Stimulated activated naive CD8-positive, alpha-beta T cell treated with anti-CD3 and anti-CD28 coated beads, Interleukin-15, Interleukin-2, amounts not matched to agents 100 U/mL and 50 U/mL, for 24 hours (primary cell): ENCODE results near the gene MYH2.
"Not testable (repeated sequence)": the region's sequence is repeated elsewhere in the genome, so short reads cannot be mapped to it uniquely, and the experiment has no call there.

Source experiments
- ATAC-seq: fragments of 150-1000 bp; cut with Tn5 transposase; one replicate; pipeline ENCODE4 v1.10.0; 2021
- DNase-seq: peaks from one replicate; pipeline ENCODE4 v3.0.0; 2021

MYH2 gene

DNA sequence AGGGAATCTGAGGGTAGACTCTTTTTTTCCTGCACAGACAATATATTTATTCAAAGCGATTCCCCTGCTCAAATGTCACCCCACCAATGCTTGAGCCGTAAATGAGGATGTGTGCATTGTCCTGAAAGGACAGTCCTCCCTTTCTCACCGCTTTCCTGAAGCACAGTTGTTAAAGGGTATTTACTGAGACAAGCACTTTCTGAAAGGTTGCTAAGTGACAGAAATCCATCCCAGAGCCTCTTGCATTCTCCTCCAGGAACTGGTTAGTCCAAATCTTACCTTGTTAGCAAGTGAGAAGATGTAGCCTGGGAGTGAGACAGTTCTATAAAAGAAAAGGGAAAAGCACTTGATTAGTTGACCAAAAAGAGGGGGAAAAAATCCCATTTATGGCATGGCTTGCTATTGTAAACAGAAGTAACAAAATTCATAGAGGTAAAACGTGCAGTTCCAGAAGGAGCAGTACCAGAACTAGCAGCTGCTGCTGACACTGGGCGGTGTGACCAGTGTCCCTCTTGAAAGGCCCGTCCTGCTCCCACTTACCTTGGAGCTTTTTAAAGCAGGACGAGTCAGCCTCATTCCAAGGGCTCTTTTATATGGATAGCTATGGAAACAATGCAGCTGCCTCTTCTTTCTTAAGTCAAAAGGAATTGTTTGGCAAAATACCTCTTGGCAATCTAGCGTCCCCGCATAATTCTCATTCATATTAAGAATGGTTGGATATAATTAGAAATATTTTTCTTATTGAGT lies at the start of gene MYH2:
Gene MYH2, minus strand, starts transcription at position 563 of the 747 bp plus-strand sequence. CDS start 1,738 bp downstream, outside the sequence.
- no peak for ATAC-seq
- DNase-seq = no peak

DNA sequence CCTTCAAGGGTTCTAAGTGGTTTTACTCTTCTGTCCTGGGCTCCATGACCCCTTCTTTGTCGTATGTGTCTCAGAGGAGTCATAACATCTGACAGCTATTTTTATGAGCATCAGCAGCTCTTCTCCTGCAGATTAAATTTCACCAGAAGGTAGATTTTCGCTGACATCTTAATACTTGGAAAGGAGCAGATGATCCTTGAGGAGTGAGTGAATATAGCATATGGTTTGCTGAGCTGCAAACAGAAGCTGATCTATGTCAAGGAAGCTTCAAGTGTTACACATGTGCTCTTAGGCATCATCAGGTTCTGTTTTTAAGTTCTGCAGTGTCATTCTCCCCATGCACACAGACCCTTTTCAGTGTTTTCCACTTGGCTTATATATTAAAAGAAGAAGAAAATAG lies 49.2 kb upstream of the MYH2 start:
- DNase-seq = no peak
- no peak for ATAC-seq

DNA sequence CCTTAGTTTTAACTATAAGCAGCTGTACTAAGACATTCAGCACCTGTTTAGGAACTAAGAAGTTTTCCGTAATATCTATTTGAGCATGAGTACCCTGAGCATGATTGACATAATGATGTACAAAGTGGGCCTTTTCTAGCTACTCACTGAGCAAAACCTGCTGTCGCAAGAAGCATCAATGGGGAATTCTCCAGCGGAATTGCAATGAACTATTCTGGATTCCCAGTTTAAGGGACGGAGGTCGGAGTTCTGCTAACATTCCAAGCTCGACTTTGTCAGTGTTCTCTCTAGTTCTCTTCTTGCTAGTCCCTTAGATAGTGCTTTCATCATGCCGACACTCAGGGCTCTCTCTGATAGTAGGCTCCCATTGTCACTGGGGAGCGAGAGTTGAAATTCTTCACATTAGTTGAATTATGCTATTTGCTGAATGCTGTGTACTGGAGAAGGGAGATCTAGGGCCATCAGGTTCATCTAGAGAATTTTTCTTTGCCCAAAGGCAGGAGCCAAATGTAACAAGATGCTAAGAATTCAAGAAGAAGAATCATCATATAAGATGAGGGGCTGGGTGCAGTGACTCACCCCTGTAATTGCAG lies 40.2 kb upstream of the MYH2 start:
- no peak for DNase-seq
- no peak for ATAC-seq

DNA sequence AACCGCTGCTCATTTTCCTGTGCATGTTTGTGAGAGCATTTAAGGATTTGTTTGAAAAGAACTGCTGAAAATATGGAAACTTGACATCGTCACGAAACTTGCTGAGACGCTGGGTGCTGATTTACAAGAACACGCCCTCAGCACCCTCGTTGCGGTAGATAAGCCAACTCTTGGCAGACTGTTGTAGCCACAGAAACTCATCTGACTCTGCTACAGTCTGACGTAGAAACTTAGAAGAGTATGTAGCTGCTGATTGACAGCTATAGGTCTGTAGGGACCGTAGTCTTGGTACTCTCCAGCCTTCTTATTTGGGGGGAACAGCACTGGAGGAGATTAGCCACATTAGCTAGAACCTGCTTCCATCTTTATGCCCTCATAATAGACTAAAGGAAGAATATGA lies 36.1 kb upstream of the MYH2 start:
- no peak for DNase-seq
- ATAC-seq = no peak

DNA sequence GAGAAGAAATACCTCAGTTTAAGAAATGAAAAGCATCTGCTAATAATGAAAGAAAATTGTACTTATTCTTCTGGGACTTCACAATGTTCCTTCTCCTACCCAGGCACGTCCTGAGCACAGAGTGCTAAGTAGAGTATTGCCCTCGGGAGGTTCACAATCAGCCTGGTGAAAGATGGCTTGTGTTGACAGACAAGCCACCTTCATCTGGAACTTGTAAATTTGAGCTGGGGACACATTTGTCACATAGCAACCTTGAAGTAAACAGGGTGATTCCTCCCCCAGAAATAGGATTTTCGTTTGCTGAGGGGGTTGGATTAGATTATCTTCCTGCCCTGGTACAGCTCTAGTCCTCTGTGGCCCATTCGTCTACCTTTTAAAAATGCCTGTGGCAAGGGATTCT lies 34.4 kb upstream of the MYH2 start:
- DNase-seq (no peak), ATAC-seq (no peak)

DNA sequence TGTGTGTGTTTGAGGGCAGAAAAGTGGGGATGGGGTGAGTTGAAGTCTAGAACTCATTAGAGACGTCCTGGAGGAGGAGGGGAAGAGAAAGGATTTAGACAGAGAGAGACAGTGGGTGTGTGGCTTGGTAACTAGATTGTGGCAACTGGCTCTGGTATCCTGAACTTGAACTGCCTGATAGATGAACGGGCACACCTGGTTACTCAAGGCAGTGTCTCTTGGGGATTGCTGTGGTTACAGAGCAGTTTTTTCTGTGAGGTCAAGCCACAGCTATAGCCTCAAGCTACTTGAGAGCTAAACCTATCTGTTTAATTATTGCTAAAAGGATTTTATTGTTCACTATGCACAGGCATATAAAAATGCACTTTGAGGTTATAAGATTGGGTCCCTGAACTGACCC lies 29.8 kb upstream of the MYH2 start:
- DNase-seq = no peak
- no peak for ATAC-seq

DNA sequence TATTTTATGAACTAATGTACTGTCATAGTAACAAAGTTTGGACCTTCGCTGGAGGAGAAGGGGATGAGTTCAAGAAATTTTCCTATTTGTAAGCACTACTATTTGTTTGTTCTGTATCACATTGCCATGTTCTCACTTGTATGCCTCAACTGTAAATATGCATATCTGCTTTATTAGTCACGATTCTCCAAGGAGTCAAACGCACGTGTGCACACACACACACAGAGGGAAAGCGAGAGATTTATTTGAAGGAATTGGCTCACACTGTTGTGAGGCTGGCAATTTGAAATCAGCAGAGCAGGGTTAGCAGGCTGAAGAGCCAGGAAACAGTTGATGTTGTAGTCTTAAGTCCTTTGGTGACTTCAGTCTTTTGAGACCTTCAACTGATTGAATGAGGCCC lies 24.9 kb upstream of the MYH2 start:
- ATAC-seq = no peak
- no peak for DNase-seq

DNA sequence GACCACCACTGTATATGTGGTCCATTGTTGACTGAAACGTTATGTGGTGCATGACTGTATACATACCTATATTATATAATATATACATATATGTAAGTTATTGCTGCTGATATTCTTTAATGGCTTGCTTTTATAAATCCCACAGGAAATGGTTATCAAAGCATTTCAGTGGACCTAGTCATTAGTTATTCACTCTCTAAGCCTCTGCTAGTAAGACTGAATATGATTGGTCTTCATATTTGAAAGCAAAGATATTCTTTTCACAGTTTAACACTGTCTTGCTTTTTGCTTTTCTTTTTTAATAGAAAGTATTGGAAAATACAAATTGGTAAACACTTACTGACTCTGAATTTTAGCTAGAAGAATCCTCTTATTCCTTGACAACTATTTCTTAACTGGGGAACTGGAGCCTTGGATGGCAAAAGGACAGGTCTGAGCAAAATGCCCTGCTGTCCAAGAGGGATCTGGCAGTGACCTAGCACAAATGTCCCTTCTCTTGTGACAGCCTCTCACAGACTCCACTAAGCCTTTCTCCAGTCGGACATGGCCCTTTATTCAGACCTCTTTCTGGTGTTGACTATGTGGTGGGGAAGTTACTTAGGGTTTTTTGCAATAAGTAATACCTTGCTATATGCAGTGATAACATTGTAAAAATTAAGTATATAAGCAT lies 14.7 kb upstream of the MYH2 start:
- DNase-seq (no peak), ATAC-seq (no peak)

DNA sequence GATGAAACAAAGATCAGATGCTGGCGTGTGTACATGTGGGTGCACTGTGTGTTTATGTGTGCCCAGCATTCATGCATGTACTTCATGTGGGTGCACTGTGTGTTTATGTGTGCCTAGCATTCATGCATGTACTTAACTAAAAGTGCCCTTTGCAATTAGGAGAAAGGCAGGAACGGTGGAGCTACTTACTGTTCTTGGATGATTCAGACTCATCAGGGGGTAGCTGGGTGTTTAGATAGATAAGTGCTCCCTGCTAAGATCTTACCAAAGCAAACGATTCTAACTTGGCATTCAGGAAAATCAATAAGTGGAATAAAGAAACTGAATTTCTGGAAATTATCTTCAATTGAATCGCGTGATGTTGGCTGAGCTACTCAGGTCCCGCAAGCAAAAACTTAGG lies 8.6 kb upstream of the MYH2 start:
- DNase-seq (no peak), ATAC-seq (no peak)

DNA sequence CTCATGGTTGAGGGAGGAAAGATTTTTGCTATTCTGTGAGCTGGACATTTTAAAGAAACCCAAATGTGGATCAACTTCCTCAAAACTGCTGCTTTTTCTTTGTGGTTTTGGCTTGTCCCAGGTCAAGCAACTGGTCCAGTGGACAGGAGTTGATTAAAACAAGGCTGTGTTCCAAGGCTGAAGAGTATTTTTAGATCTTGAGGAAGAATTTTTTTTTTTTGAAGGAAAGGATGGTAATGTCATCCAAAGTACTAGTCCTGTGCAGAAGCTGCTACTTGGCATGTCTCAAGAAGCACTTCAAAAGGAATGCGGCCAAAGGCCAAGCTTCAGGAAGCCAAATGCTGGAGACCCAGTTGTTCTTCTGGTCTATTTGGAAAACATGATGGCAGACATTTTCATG lies 8.0 kb upstream of the MYH2 start:
- DNase-seq = no peak
- no peak for ATAC-seq

DNA sequence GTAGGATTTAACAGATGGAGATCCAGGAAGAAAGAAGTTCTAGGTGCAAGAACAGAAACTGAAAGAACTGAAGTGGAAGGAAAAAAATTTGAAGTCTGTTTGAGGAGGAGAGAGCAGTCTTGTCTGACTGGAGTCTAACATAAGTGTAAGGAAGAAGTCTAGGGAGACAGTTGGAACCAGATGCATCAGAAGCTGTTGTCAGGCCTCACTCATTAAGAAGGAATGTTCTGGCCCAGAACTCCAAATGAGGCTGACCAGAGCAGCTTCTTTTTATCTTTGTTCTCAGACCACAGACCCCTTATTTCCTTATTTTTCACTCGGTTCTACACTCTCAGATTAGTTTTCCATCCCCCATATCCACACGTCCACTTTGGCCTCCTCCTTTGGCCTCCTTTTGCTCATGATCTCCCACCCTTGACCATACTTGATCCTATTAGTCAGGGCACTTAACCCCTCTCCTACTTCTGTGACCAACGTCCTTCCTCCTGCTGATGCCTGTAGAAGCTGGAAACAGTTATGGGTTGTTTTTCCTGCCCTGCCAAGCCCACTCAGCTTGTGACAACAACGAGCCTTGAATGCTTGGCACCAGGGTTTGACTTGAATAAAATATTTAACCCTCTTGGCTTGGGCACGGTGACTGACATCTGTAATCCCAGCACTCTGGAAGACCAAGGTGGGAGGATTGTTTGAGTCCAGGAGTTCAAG lies 7.0 kb upstream of the MYH2 start:
- DNase-seq (no peak), ATAC-seq (no peak)

DNA sequence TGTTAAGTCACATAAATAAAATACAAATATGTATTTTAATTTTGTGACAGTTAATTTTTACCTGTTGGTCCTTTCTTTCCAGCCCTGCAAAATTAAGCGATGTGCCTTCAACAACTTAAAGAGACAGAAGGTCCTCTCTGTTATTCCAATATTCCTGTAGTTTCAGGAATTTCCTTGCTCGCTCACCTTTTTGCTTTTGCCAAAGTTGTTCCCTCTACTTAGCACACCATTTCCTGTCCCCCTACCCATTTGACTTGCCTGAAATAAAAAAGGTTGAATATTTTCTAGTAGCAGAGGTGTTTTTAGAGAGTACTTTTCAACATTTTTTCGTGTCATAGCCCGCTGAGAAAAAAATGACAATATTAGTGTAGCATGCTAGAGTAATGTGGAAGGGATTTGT lies 556 bp upstream of the MYH2 start:
- DNase-seq = no peak
- ATAC-seq = no peak

DNA sequence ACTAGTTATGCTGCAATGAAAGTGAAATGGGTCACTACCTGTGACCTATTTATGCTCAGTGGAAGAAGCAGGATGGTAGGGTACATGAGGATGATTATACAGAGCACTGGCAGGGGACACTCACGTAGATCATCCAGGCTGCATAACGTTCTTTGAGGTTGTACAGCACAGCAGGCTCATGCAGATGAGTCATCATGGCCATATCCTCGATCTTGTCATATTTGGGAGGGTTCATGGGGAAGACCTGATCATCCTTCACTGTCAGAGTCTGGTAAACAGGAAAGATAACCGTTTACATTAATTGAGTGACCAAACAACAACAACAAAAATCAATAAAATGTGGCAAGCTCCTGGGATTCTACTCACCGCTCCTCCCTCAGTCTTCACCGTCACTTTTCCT lies 2.1 kb downstream of the MYH2 start:
- no peak for DNase-seq
- ATAC-seq = no peak

DNA sequence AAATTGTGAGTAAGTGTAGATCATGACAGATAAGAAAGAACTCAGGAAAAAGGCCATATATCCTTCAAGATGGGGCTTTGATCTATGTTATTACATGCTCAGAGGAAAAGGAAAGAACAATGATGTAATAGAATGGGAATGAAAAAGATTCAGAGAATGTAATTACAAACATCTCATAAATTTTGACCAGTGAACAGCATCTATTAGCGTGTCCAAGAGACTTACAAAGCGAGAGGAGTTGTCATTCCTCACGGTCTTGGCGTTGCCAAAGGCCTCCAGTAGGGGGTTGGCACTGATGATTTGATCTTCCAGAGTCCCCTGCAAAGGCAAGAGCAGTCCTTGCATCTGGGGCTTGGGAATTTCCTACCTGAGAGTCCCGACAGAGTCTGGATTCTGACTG lies 6.0 kb downstream of the MYH2 start:
- DNase-seq, ATAC-seq: not testable (repeated sequence)

DNA sequence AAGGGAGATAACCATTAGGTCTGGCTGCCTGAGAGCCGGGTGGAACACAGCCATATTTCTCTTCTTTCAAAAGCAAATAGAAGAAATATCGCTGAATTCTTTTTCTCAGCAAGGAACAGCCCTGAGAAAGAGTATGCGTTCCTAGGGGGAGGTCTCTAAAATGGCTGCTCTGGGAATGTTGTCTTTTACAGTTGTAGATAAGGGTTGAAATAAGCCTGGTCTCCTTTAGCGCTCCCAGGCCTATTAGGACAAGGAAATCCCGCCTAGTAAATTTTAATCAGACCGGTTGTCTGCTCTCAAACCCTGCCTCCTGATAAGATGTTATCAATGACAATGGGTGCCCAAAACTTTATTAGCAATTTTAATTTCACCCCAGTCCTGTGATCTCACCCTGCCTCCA lies 8.3 kb downstream of the MYH2 start:
- ATAC-seq = not testable (repeated sequence)

DNA sequence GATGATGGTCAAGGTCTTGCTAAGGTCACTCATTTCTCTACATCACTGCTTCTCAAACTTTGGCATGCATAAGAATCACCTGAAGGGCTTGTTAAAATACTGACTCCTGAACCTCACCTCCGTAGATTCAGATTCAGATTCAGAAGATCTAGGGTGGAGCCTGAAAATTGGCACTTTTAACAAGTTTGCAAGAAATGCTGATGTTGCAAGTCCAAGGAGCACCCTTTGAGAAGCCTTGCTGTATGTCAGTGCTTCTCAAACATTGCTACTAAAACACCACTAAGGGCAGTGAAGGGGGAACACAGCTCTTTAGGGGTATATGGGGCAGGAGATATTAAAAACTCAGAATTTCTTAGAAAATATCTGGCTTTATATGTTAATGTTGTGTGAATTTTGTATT lies 17.4 kb downstream of the MYH2 start:
- DNase-seq (no peak), ATAC-seq (no peak)

More for the DNA sequence above, 8.3 kb downstream of the MYH2 start:
- DNase-seq = not testable (repeated sequence)

DNA sequence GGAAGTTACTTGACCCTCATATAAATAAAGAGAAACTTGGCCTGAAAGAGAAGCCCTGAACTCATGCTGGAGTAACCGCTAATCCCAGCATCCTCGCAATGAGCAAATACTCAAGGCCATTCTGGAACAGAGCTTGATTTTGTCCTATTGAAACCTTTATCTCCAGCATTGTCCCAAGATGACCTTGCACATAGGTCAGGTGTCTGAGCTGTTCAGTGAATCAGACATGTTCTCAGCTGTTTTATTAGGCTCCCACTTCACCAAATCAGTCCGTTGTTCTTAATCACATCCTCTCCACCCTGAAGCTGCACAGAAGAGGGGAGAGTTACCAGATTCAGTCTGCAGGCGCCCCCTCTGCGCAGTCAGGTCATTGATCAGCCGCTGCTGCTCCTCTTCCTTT lies 22.0 kb downstream of the MYH2 start:
- no peak for DNase-seq

DNA sequence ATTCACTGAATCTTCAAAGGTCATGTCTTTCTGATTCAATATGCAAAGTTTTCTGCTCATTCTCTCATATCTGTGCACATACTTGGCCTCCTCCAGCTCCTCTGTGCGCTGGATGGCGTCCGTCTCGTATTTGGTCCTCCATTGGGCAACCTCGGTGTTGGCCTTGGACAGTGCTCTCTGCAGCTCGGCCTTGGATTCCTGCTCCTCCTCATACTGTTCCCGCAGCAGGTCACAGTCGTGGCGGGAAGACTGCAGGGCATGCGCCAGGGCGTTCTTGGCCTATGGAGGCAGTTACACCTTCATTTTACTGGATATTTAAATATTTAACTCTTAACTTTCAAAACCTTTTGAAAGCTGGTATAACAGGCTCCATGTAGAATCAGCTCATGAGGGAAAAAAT lies 22.9 kb downstream of the MYH2 start:
- DNase-seq = no peak
- no peak for ATAC-seq

More for the DNA sequence above, 22.0 kb downstream of the MYH2 start:
- ATAC-seq = no peak

DNA sequence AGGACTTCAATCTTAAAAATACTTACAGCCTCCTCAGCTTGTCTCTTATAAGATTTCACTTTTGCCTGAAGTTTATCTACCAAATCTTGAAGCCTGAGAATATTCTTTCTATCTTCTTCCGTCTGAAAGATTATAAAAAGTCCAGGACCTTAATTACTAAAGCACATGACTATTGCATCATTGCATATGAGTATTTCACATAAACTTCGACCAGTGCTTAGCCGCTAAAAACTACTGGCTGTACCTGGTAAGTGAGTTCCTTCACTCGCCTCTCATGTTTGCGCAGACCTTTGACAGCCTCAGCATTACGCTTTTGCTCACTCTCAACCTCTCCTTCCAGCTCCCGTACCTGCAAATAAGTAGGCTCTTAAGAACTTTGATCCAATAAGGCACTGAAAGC lies 26.4 kb downstream of the MYH2 start:
- ATAC-seq (no peak), DNase-seq (no peak)

DNA sequence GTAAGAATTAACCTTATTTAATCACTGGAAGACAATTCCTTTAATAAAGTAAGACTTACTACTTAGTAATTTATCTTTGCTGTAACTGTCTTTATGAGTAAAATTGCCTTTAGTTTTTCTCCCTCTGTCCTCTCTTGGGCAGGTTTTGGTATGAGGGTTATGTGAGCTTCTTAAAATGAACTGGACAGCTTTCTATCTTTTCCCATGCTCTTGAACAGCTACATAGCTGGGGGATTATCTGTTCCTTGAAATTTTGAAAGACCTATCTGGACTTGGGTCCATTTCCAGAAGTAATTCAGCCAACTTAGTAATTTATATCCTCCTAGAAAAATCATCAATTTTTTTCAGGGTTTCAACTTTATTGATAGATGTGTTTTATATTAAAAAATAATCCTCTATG lies 27.5 kb downstream of the MYH2 start:
- DNase-seq = no peak
- ATAC-seq = no peak

DNA sequence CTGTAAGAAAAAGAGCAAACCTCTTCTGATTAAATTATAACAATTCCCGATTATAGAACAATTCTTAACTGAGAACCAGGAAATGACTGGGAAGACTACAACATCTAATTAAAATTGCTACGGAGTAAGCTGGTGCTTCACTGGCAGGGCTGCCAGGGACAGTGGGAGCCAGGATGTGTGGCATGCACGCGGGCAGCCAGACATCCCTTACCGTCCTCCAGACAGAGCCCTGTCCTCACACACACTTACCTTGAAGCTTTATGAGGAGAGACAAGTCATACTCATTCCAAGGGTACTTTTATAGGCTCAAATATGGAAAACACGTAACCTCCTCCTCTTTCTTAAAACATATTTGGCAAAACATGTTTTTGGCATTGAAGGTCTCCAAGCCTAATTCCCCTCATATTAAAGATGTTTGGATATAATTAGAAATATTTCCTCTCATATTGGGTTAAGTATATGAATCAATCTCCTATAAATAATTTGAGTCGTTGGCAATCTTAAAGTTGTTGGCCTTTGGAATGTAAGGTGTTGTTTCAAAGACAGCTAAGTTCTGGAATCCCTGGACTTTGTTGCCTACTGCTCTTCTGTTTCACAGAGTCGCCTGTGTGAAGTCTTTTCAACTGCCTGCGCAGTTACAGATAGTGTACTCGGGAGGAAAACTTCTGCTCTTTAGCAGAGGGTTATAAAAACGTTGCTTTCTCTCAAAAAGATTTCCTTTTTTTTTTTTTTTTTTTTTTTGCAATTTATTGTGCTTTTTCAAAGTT lies 31.0 kb downstream of the MYH2 start, which contains the start of gene MYH1:
Gene MYH1, minus strand, starts transcription at position 272 of the 767 bp plus-strand sequence. CDS start 1,900 bp downstream, outside the sequence.
- DNase-seq = no peak

DNA sequence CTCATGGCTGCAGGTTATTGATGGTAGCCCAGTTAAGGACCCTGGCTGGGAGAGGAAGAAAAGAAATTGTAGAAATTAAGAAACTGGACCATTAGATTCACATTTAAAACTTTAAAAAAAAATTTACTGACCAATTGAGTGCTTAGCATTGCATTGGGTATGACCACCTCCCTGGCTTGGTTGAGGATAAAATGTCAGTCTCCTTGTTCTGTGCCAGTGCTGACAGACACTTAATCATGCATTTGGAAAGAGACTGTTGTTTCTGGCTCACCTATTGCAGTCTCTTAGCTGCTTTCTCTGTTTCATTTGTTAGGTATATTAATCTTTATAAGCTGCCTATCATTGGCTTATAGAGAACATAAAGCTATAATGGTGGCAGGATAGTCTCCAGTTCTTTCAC lies 32.8 kb downstream of the MYH2 start:
- no peak for DNase-seq
- ATAC-seq = no peak

More for the DNA sequence above, 31.0 kb downstream of the MYH2 start, which contains the start of gene MYH1:
- ATAC-seq = no peak
